Right lobe of liver (tissue), 4 donors: ENCODE data around the gene WIZ.

Experiments
- CTCF ChIP-seq, 4 donors: fragments of 200-600 bp in 3 of 4; fragments of 450-650 bp in 1 of 4; IDR thresholded peaks; one replicate each; pipeline versions ENCODE4 v1.5.1 to v1.8.0; 2016 to 2022; ENCODE audit warnings: antibody characterized with exemption in 4 of 4, mild to moderate bottlenecking in 2 of 4
- POLR2A ChIP-seq: fragments of 450-650 bp; IDR thresholded peaks from one replicate; pipeline ENCODE4 v1.6.1; 2017; ENCODE audit warnings: antibody characterized with exemption, mild to moderate bottlenecking
- donor health status: DM: no; HTN: no; CAD: no.
- donor health status: DM: no; HTN: no; CAD: no.
- donor health status: DM: no; HTN: yes; CAD: no.

GRCh38 chr19:15438577-15438976 is 11.2 kb downstream of the WIZ start:
- TF ChIP-seq CTCF (IDR thresholded peaks at IDR 0.05) = no peak
- no peak for TF ChIP-seq POLR2A
